ENCODE data around the gene CNTNAP2.
A peak's percentile ranks its signal among the peaks of the same experiment; 100 is the strongest.

Gene CNTNAP2

DNA sequence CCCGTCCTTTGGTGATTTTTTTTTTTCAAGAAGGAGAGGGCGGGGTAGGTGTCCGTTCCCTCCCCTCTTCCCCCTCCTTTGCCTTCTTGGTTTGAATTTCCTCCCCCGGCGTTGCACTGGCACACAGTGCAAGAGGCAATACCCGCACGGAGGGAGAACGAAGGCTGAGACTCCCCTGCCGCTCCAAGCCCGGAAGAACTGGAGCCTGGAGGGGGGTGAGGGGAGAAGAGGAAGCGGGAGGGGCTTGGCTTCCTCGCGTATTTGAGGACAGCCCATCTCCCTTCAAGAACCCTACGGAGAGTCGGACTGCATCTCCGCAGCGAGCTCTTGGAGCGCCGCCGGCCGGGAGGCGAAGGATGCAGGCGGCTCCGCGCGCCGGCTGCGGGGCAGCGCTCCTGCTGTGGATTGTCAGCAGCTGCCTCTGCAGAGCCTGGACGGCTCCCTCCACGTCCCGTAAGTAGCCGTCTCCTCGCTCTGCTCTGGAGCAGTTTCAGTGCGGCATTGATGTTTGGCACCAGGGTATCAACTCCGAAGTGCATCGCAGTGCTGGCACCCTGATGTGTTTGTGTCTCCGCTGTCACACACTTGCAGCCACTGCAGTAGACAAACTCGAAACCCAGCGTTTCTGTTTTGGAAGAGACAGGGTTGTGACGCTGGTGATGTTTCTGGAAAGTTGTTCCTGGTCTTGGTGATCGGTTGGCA lies at the start of gene CNTNAP2:
CNTNAP2 (plus strand) TSS at position 281 of the 702 bp plus-strand sequence; CDS start at position 357, 76 bp downstream.
- TF ChIP-seq ZNF121 (tag by site-specific recombination; IDR thresholded peaks at IDR 0.05), result no peak
- TF ChIP-seq, protein P1, sequence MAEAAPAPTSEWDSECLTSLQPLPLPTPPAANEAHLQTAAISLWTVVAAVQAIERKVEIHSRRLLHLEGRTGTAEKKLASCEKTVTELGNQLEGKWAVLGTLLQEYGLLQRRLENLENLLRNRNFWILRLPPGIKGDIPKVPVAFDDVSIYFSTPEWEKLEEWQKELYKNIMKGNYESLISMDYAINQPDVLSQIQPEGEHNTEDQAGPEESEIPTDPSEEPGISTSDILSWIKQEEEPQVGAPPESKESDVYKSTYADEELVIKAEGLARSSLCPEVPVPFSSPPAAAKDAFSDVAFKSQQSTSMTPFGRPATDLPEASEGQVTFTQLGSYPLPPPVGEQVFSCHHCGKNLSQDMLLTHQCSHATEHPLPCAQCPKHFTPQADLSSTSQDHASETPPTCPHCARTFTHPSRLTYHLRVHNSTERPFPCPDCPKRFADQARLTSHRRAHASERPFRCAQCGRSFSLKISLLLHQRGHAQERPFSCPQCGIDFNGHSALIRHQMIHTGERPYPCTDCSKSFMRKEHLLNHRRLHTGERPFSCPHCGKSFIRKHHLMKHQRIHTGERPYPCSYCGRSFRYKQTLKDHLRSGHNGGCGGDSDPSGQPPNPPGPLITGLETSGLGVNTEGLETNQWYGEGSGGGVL (tag by site-specific recombination; IDR thresholded peaks at IDR 0.05), result peak; percentile 82
- Histone ChIP-seq H3K9me3 (ENCODE audit: control insufficient read depth, insufficient read depth, low read depth, low read length) (no peaks in the 10 kb centered on the region), H3K4me3 (ENCODE audit: low read depth, low read length) (peak within 1 kb of the TSS; percentile 42), H3K4me1 (ENCODE audit: control insufficient read depth, insufficient read depth, low read length) (no peaks in the 10 kb centered on the region), H3K36me3 (ENCODE audit: control insufficient read depth in 2 of 2, insufficient read depth in 1 of 2, low read length in 2 of 2) (no peaks in the 10 kb centered on the region), H3K27ac (ENCODE audit: extremely low read depth, low read depth, low read length) (no peak within 1 kb of the TSS)
- POLR2A ChIA-PET, result interaction anchor here (0.5 to 0.7 kb wide), 2 partner anchors 537 to 748 kb away, joined by 3 to 4 read pairs; no protein-coding TSS in a partner anchor
- CTCF ChIA-PET, result interaction anchor here (0.6 to 1.4 kb wide), 2 partner anchors 10 to 140 kb away, joined by 3 to 4 read pairs; no protein-coding TSS in a partner anchor

DNA sequence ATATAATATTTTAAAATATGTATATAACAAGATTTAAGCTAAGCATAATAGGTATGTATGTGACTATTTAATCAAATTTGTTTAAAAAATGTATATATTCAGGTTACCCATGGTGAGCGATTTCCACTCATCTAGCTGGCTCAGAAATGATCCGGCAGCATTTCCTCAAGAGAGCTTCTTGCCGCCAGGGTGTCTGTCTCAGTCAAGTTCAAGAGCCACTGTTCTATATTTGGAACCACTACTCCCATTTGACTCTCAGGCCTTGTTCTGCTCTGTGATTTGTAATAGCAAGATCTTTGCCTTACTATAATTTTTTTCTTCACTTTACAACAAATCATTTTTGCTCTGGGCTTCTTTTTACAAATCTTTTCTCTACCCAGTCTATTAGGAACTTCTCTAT lies 48.7 kb upstream of the CNTNAP2 start:
- Histone ChIP-seq H3K4me1 (ENCODE audit: control insufficient read depth, insufficient read depth, low read length) (no peaks in the 10 kb centered on the region), H3K4me3 (ENCODE audit: low read depth, low read length) (no peak overlapping the region), H3K9me3 (ENCODE audit: control insufficient read depth, insufficient read depth, low read depth, low read length) (no peaks in the 10 kb centered on the region), H3K36me3 (ENCODE audit: control insufficient read depth in 2 of 2, insufficient read depth in 1 of 2, low read length in 2 of 2) (no peaks in the 10 kb centered on the region), H3K27ac (ENCODE audit: extremely low read depth, low read depth, low read length) (no peak overlapping the region)
- ChIA-PET POLR2A (no interaction called here), CTCF (no interaction called here)
- TF ChIP-seq ZNF274 (IDR thresholded peaks at IDR 0.05; ENCODE audit: low read length) (no peak), ZNF274 (tag by site-specific recombination; IDR thresholded peaks at IDR 0.05; ENCODE audit: borderline replicate concordance) (no peak), ZNF600 (tag by site-specific recombination; IDR thresholded peaks at IDR 0.05) (no peak), ZNF169 (tag by site-specific recombination; IDR thresholded peaks at IDR 0.05) (no peak), HOXD13 (CRISPR knock-in tag; IDR thresholded peaks at IDR 0.05; ENCODE audit: borderline replicate concordance) (no peak), ZBTB20 (tag by site-specific recombination; IDR thresholded peaks at IDR 0.05) (no peak), ZNF157 (tag by site-specific recombination; IDR thresholded peaks at IDR 0.05) (no peak), ZNF335 (tag by site-specific recombination; conservative IDR thresholded peaks at IDR 0.05) (no peak), EGR2 (tag by site-specific recombination; IDR thresholded peaks at IDR 0.05; ENCODE audit: low read depth) (no peak), ZFP37 (tag by site-specific recombination; IDR thresholded peaks at IDR 0.05) (no peak), SALL2 (tag by site-specific recombination; IDR thresholded peaks at IDR 0.05; ENCODE audit: borderline replicate concordance) (no peak), ZNF214 (tag by site-specific recombination; IDR thresholded peaks at IDR 0.05; ENCODE audit: borderline replicate concordance) (no peak), IKZF3 (tag by site-specific recombination; IDR thresholded peaks at IDR 0.05) (no peak), ZNF426 (tag by site-specific recombination; IDR thresholded peaks at IDR 0.05) (no peak), KLF7 (tag by site-specific recombination; IDR thresholded peaks at IDR 0.05; ENCODE audit: borderline replicate concordance) (no peak), ZXDB (tag by site-specific recombination; IDR thresholded peaks at IDR 0.05) (no peak), GLI4 (tag by site-specific recombination; IDR thresholded peaks at IDR 0.05) (no peak), WT1 (tag by site-specific recombination; IDR thresholded peaks at IDR 0.05) (no peak), ZNF768 (tag by site-specific recombination; IDR thresholded peaks at IDR 0.05) (no peak)
- TF ChIP-seq, protein P2, sequence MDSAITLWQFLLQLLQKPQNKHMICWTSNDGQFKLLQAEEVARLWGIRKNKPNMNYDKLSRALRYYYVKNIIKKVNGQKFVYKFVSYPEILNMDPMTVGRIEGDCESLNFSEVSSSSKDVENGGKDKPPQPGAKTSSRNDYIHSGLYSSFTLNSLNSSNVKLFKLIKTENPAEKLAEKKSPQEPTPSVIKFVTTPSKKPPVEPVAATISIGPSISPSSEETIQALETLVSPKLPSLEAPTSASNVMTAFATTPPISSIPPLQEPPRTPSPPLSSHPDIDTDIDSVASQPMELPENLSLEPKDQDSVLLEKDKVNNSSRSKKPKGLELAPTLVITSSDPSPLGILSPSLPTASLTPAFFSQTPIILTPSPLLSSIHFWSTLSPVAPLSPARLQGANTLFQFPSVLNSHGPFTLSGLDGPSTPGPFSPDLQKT (IDR thresholded peaks at IDR 0.05; ENCODE audit: borderline replicate concordance, low read depth, low read length), result no peak
- TF ChIP-seq, protein P3, sequence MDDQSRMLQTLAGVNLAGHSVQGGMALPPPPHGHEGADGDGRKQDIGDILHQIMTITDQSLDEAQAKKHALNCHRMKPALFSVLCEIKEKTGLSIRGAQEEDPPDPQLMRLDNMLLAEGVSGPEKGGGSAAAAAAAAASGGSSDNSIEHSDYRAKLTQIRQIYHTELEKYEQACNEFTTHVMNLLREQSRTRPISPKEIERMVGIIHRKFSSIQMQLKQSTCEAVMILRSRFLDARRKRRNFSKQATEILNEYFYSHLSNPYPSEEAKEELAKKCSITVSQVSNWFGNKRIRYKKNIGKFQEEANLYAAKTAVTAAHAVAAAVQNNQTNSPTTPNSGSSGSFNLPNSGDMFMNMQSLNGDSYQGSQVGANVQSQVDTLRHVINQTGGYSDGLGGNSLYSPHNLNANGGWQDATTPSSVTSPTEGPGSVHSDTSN (CRISPR knock-in tag; IDR thresholded peaks at IDR 0.05), result no peak
